NCI-H2029 (cell line): Measurements from ENCODE around the gene POC1A.

Experiments
- DNase-seq: peaks from one replicate; lab custom pipeline; 2025; lab: John Stamatoyannopoulos, UW

The POC1A gene

GRCh38 chr3:52154135-52155094 lies at the start of gene POC1A:
Gene POC1A (minus strand): TSS chr3:52154423. CDS start chr3:52154372, 51 bp downstream.
- DNase-seq, result peak; percentile 87

- DNase-seq, result no peak
Observed at GRCh38 chr3:52203701-52204100, 49.5 kb upstream of the POC1A start.

GRCh38 chr3:52202384-52203077 lies 48.3 kb upstream of the POC1A start:
- no peak for DNase-seq

GRCh38 chr3:52200981-52201679 lies 46.9 kb upstream of the POC1A start:
- DNase-seq, result no peak

- no peak for DNase-seq
Observed at GRCh38 chr3:52198643-52199608, 44.7 kb upstream of the POC1A start.

GRCh38 chr3:52197842-52198625 lies 43.8 kb upstream of the POC1A start, which contains the start of gene ALAS1:
Gene ALAS1 (plus strand): TSS chr3:52198160. CDS start chr3:52199242, 1,082 bp downstream.
- peak; percentile 71 for DNase-seq

- DNase-seq, result no peak
Observed at GRCh38 chr3:52197499-52197841, 43.2 kb upstream of the POC1A start.

- DNase-seq, result no peak
Observed at GRCh38 chr3:52196977-52197376, 42.8 kb upstream of the POC1A start.

GRCh38 chr3:52195823-52196331 lies 41.7 kb upstream of the POC1A start:
- DNase-seq, result no peak

GRCh38 chr3:52195291-52195597 lies 41.0 kb upstream of the POC1A start:
- no peak for DNase-seq

- DNase-seq, result no peak
Observed at GRCh38 chr3:52194485-52195290, 40.5 kb upstream of the POC1A start.

- DNase-seq, result peak; percentile 35
Observed at GRCh38 chr3:52193065-52193464, 38.8 kb upstream of the POC1A start.

GRCh38 chr3:52191663-52192062 lies 37.4 kb upstream of the POC1A start:
- no peak for DNase-seq

- no peak for DNase-seq
Observed at GRCh38 chr3:52190294-52191074, 36.3 kb upstream of the POC1A start.

- no peak for DNase-seq
Observed at GRCh38 chr3:52188556-52188955, 34.3 kb upstream of the POC1A start.

- DNase-seq, result no peak
Observed at GRCh38 chr3:52186729-52187128, 32.5 kb upstream of the POC1A start.

GRCh38 chr3:52185837-52186236 lies 31.6 kb upstream of the POC1A start:
- no peak for DNase-seq

- DNase-seq, result no peak
Observed at GRCh38 chr3:52185311-52185710, 31.1 kb upstream of the POC1A start.

- DNase-seq, result no peak
Observed at GRCh38 chr3:52184690-52185089, 30.5 kb upstream of the POC1A start.
